OCI-M2 (cell line): ENCODE measurements around the gene KLHL41.
"Not testable (repeated sequence)": the region's sequence is repeated elsewhere in the genome, so short reads cannot be mapped to it uniquely, and the experiment has no call there.

Experiments
- DNase-seq: peaks from one replicate; lab custom pipeline; 2025; ENCODE audit not compliant: unreplicated experiment; lab: John Stamatoyannopoulos, UW

The KLHL41 gene

DNA sequence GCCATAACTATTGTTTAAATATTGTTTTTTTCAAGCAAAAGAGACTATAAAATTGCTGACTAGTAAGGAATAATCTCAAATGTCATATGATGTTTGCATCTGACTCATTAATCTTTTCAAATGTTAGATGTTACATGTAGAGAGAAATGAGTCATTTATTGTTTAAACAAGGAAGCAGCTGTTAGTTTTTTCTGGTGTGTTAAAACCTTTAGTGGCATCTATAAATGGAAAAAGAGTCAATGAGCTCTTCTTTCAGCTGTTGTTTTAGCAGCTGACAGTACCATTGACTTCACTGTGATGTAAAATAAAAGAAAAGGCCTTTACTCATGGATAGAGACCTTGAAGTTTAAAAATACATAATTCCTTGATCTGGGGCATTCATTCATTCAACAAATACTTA lies 1.8 kb upstream of the KLHL41 start:
- no peak for DNase-seq

DNA sequence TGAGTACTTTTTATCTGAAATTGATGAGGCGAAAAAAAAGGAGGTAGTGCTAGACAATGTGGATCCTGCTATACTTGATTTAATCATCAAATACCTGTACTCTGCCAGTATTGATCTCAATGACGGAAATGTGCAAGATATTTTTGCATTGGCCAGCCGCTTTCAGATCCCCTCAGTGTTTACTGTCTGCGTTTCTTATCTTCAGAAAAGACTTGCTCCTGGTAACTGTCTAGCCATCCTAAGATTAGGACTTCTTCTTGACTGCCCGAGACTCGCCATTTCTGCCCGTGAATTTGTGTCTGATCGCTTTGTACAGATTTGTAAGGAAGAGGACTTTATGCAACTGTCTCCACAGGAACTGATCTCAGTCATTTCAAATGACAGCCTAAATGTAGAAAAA lies 453 bp downstream of the KLHL41 start:
- no peak for DNase-seq

DNA sequence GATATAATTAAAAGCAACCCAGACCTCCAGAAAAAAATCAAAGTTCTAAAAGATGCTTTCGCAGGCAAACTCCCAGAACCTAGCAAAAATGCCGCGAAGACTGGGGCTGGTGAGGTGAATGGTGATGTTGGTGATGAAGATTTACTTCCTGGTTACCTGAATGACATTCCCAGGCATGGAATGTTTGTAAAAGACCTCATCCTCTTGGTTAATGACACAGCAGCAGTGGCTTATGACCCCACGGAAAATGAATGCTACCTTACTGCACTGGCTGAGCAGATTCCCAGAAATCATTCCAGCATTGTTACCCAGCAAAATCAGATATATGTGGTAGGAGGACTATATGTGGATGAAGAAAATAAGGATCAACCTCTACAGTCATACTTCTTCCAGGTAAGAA lies 994 bp downstream of the KLHL41 start:
- no peak for DNase-seq

DNA sequence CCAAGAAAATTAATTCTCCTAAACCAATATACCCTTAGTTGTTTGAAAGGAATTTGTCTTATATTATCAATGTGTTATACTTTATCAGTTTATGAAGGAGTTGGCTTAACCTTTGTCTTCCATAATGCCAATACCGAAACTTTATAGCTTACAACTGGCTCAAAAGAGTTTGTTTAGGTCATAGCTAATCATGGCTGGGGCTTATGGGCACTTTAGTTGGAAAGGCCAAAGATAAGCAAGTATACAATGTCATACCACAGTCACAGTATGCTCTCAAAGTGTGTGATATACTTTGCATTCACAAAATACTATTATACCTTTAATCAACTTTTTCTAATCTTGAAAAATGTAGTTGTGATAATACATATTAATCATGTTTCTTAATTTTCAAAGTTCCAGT lies 2.3 kb downstream of the KLHL41 start:
- no peak for DNase-seq

DNA sequence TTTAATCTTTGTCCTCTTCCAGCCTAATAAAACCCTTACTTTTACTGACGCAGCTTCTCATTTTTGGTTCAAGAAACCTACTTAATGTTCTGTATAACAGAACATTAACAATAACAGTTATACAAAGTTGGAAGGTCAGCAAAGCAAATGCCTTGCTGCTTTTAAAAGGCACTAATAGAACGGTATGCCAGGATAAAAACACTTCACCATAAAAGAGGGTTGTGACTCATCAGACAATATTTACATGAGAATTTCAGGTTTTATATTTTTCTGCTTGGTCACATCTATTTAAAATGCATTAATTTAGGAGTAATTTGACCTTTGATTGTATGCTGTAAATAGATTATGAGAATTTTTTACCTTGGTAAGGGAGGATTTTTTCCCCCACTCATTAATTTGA lies 3.0 kb downstream of the KLHL41 start:
- no peak for DNase-seq

DNA sequence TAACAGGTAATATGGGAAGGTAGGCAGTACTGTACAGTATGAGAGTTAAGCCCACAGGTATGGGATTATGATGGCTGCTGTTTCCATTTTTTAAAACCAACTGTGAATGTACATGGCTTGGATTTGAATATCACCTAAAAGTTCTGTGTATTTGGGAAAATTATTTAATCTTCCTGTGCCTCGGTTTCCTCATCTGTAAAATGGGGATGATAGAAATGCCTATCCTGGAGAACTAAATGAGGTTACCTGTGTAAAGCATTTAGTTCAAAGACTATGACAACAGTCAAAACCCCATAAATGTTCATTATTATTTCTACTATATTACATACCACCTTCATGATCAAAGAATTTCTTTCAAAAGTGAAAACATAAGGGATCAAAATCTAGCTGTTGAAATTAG lies 3.6 kb downstream of the KLHL41 start:
- DNase-seq = no peak

DNA sequence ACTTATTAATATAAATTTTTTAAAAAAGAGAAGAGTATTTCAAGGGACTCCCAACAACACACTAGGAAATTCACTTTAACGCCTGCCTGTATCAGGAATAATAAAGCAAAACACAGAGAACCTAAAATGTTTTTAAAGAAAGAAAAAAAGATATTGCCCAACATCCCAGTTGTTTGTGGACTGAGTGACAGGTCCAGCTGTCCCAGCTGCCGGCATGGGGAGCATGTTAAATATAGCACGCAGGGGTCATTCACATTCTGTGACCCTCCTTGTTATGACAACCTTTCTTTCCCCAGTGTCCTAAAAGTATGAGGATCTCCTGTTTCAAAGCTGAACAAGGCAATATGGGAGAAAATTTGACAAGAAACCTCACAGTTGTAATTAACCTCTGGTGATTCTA lies 4.4 kb downstream of the KLHL41 start:
- no peak for DNase-seq

DNA sequence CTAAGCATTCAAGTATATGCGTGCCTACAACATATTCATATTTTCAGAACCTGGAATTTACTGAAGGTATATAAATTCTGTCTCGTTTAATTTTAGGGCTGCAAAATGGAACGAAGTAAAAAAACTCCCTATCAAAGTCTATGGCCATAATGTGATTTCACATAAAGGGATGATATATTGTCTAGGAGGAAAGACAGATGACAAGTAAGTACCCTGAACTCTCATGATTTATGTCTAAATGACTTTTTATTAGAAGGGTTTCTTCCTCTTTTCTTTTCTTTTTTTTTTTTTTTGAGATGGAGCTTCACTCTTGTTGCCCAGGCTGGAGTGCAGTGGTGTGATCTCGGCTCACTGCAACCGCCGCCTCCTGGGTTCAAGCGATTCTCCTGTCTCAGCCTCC lies 5.3 kb downstream of the KLHL41 start:
- DNase-seq = not testable (repeated sequence)

DNA sequence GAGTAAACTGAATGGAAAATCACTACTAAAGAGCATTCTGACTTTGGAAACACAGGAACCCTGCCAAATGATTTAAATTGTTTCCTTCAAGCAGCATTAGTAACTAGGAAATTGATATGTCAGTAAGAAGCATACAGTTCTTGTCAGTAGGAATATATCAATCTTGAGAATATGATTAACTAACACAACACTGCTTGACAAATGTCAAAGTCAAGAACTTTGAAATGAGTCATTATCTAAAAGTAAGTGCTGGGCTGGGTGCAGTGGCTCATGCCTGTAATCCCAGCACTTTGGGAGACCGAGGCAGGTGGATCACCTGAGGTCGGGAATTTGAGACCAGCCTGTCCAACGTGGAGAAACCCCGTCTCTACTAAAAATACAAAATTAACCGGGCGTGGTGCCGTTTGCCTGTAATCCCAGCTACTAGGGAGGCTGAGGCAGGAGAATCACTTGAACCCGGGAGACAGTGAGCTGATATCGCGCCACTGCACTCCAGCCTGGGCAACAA lies 7.0 kb downstream of the KLHL41 start:
- not testable (repeated sequence) for DNase-seq

DNA sequence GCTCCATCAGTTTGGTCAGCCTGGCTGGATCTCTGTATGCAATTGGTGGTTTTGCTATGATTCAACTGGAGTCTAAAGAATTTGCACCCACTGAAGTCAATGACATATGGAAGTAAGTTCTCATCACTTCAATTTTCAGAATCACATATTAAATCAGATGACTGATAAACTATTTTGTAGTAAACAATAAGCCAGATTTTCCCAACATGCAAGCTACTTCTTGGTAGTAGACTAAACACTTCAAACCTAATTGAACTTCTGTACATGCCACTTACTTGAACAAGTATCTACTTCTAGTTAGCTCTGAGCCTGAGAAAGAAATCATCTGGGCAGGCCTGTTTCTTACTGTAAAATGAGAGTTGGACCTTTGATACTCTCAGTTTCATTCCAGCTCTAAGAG lies 11.4 kb downstream of the KLHL41 start:
- no peak for DNase-seq

DNA sequence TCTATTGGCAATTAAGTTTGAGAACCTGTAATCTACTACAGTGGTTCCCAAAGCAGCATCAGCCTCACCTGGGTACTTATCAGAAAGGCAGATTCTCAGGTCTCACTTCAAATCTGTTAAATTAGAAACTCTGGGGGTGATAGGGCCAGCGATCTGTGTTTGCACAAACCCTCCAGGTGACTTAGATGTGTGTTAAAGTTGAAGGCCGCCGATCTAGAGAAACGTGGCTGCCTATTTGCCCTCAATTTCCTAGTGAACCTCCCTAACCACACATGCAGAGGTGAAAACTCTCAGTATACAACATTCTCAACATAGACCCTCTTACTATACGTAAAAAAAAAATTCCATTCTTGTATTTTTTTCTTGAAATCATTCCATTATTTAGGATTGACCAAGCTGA lies 14.2 kb downstream of the KLHL41 start:
- DNase-seq = no peak

DNA sequence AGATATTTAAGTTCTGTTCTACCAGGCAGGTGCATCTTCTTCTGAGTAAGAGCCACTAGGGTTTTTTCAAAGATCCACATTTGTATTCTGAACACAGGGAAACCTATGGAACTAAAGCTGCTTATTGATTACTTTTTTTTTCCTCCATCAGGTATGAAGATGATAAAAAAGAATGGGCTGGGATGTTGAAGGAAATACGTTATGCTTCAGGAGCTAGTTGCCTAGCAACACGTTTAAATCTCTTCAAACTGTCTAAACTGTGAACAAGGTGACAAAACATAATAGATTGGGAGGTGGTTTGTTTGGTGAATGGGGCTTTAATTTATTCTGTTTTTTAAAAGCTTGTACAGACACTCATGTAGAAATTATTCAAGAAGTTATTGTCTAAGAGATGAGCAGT lies 15.9 kb downstream of the KLHL41 start:
- DNase-seq = no peak

DNA sequence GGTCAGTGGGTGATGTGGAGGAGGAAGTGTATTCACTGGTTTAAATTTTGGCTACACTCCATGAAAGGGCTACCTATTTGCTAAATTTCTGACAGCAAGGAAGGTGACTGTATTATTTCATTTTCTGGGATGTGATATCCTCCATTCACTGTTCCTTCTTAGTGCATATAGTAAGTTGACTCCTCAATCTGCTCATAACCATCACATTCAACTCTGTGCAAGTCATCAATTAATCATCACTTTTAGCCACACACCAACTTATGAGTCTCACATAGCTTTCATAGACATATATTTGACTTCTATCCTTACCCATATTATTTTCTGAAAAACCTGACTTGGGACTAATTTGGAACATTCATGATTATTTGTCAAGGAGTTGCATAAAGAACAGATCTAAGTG lies 16.9 kb downstream of the KLHL41 start:
- no peak for DNase-seq

DNA sequence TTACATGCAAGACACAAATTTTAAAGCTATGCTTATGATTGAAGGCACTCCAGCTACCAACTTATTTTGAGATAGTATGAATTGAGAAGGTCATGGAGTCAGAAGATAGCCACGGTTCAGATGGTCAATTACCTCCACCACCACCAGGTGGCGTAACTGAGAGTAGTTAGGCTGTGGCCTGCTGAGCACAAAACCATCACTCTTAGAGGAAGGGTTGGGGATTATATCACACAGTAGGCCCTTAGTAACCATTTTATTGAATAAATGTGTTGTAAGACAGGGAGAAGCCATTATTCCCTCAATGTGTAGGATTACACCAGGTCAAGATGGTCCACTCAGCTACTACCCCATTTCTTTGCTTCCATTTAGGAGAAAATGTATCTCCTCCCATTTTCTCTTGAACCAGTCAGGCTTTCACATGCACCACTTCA lies 18.8 kb downstream of the KLHL41 start:
- DNase-seq = peak; percentile 50

DNA sequence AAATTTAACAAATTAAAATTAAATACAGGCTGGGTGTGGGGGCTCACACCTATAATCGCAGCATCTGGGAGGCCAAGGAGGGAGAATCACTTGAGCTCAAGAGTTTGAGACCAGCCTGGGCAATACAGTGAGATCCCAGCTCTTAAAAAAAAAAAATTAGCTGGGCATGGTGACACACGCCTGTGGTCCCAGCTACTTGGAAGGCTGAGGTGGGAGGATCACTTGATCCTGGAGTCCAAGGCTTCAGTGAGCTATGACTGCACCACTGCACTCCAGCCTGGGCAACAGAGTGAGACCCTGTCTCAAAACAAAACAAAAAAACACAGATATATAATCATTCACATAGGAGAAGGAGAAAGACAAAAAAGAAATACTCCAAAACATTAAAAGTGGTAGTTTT lies 30.0 kb downstream of the KLHL41 start:
- not testable (repeated sequence) for DNase-seq

DNA sequence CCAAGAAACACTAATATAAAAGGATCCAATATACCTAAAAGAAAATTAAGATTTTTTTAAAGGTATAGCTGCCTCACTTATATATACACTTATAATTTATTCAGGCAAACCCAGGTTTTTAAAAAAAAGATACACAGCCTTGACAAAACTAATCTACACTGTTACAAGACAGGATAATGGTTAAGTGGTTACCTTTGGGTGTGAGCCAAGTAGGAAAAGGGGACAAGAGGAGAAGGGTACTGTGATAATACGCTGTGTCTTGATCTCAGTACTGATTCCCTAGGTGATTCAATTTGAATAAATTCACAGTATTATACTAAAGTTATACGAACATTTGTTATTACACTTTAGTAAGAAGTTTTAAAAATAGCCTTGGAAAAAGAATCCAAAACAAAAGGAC lies 30.6 kb downstream of the KLHL41 start:
- DNase-seq = no peak

DNA sequence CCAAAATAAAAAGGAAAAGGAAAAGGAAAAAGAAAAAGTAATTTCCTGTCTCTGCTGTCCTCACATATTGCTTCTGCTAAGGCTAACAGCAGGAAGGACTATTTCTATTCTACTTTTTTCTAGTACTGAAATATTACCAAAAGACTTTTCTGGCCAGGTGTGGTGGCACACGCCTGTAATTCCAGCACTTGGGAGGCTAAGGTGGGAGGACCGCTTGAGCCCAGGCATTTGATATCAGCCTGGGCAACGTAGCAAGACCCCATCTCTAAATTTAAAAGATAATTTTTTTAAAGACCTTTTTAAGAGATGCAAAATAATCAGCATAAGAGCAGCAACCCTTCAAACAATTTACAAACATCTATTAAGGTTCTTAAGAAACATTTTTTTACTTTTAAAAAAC lies 32.9 kb downstream of the KLHL41 start:
- no peak for DNase-seq

DNA sequence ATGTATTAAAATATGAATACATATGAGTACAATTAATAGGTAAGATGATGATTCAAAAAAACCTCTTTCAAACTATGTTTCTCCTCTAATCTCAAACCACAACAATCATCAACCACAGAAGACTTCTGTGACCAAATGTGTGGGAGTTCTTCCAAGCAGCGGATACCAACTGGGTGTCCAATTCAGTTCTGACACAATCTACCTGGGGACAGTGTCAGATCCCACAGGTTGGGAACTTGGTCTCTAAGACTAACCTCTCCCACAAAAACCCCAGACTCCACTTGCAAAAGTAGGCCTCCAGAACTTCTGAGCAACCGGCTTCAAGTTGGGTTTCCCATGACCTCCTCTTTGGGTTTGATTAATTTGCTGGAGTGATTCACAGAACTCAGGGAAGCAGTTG lies 37.3 kb downstream of the KLHL41 start:
- DNase-seq = no peak

DNA sequence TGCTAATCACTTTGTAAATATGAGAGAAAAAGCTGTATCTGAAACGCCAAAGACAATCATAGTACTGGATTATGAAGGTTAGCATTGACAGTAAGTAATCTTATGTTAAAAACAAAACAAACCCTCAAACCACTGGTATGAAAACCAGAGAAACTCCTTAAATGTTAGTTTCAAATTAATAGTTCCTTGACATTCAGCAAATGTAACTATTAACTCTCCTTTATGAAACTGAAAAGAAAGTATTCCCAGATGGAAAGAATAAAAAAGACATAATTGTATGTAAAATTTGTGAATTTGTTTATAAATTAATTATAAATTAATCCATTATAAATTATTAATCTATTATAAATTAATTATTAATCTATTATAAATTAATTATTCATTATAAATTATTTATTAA lies 51.9 kb downstream of the KLHL41 start:
- DNase-seq = no peak

DNA sequence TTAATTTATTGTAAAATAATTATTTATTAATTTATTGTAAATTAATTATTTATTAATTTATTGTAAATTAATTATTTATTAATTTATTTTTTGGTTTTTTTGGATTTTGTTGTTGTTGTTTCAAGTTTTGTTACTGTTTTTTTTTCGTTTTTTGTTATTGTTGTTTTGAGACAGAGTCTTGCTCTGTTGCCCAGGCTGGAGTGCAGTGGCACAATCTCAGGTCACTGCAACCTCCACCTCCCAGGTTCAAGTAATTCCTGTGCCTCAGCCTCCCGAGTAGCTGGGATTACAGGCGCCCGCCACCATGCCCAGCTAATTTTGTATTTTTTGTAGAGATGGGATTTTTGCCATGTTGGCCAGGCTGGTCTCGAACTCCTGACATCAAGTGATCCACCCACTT lies 52.6 kb downstream of the KLHL41 start:
- not testable (repeated sequence) for DNase-seq

DNA sequence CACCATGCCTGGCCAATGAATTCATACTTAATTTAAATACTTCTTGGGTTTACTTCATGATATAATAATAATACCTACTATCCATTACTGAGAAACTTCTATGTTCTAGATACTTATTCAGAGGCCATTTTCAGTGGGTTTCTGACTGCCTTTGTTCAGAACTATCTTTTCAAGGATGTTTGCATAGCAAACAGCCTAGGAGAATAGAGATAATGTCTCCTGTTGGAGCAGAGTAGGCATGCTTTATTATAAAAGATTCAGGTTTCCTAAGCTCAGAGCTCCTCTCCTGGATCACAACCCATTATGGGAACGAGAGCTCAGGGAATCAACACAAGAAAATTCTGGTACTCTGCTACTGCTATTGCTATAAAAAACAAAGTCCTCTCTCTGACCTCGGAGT lies 53.0 kb downstream of the KLHL41 start:
- DNase-seq = no peak

DNA sequence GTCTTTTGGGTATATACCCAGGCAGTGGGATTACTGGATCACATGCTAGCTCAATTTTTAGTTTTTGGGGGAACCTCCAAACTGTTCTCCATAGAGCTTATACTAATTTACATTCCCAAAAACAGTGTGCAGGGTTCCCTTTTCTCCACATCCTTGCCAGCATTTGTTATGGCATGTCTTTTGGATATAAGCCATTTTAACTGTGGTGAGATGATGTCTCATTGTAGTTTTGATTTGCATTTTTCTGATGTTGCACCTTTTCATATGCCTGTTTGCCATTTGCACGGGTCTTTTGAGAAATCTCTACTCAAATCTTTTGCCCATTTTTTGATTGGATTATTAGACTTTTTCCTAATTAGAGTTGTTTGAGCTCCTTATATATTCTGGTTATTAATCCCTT lies 56.2 kb downstream of the KLHL41 start:
- no peak for DNase-seq

DNA sequence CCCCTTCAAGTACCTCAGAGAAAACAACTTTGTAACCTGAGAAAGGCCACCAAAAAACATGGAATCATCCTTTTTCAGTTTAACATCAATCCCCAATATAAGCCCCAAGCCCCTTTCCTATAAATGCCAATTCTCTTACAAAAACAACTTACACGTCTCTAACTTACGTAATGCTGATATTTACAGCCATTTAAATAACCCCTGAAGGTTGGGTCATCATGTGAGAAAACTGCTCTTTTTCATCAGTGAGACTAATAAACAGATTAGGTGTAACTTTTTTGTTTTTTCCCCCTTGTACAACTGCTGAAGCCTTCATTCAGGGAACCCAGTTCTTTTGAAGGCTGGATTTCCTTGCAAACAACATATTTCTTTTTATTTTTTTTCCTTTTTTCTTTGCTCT lies 60.4 kb downstream of the KLHL41 start:
- no peak for DNase-seq

DNA sequence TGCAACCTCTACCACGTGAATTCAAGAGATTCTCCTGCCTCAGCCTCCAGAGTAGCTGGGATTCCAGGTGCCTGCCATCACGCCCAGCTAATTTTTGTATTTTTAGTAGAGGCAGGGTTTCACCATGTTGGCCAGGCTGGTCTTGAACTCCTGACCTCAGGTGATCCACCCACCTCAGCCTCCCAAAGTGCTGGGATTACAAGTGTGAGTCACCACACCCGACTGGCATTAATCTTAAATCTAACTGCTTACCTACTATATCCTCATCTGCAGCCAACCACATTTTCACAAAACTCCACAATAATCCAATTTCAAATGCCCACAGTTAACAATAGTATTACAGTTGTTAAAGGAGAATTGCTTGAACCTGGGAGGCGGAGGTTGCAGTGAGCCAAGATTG lies 61.2 kb downstream of the KLHL41 start:
- not testable (repeated sequence) for DNase-seq
